ENCODE results near the gene B3GAT2. TPM values are rescaled to one million over a fixed set of nuclear protein-coding genes. Genes with fewer than 3 reads are reported as not detected.

Gene B3GAT2
- total and polyA plus RNA-seq, 2 donors (not counting 1 experiment from before 2014, with no cell fraction given): not detected

DNA sequence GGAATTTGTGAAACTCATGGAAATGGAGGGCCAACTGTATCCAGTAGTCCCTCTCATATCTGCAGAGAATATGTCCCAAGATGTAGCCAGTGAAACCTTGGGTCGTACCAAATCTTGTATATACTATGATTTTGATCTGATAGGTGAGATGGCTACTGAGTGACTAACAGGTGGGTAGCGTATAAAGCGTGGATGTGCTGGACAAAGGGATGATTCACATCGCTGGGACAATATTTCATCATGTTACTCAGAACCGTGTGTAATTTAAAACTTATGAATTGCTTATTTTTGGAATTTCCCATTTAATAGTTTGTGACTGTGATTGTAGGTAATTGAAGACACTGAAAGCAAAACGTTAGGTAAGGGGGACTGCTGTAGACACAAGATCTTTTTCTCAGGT, 145.1 kb downstream of the B3GAT2 start:
- Mint-ChIP-seq H3K27me3 (no peaks in the 10 kb centered on the region), H3K27ac (no peak overlapping the region), H3K4me1 (no peaks in the 10 kb centered on the region), H3K9me3 (ENCODE audit: insufficient read depth) (no peaks in the 10 kb centered on the region), H3K4me3 (no peak overlapping the region)
- Histone ChIP-seq H3K9me3 (ENCODE audit: control extremely low read depth in 1 of 3, control insufficient read depth in 2 of 3, insufficient read depth in 1 of 3, low read length in 2 of 3) (no peaks in the 10 kb centered on the region), H3K4me2 (replicated peaks; ENCODE audit: low read depth, low read length, poor library complexity, severe bottlenecking) (no peak overlapping the region), H3K36me3 (replicated peaks in 1 of 2; ENCODE audit: control extremely low read depth in 1 of 2, control insufficient read depth in 1 of 2, extremely low read depth in 1 of 2, insufficient read depth in 2 of 2, low read length in 1 of 2) (peaks cover 3 to 7% of the 10 kb centered on the region in 2 experiments), H3K9ac (ENCODE audit: low read length) (no peak overlapping the region), H2AFZ (ENCODE audit: insufficient read depth, low read depth, low read length, poor library complexity, severe bottlenecking) (no peak overlapping the region), H3K27ac (ENCODE audit: low read length in 2 of 2) (no peak overlapping the region), H3K4me3 (ENCODE audit: control extremely low read depth in 1 of 5, extremely low read depth in 1 of 5, insufficient read depth in 1 of 5, low read depth in 2 of 5, low read length in 4 of 5) (no peak overlapping the region), H4K20me1 (ENCODE audit: control insufficient read depth, insufficient read depth, low read length, poor library complexity, severe bottlenecking) (no peaks in the 10 kb centered on the region), H3K4me1 (ENCODE audit: control insufficient read depth in 2 of 2, insufficient read depth in 2 of 2, low read length in 2 of 2) (no peaks in the 10 kb centered on the region), H3K27me3 (replicated peaks in 1 of 4; ENCODE audit: control extremely low read depth in 1 of 4, control insufficient read depth in 3 of 4, insufficient read depth in 4 of 4, low read length in 3 of 4) (no peaks in the 10 kb centered on the region), H3K79me2 (ENCODE audit: control insufficient read depth, insufficient read depth, low read length) (no peaks in the 10 kb centered on the region)
- DNase-seq (no peak), ATAC-seq (ENCODE audit: low read depth) (no peak)
- ChIA-PET POLR2A (no interaction called here), CTCF (no interaction called here)
- 98% methylated on average over 6 of the region's 6 CpGs for WGBS (ENCODE audit: insufficient coverage)
- no peak for TF ChIP-seq EZH2 (IDR thresholded peaks at IDR 0.05; ENCODE audit: borderline replicate concordance, insufficient read depth, low read depth, low read length, poor library complexity, severe bottlenecking)
- TF ChIP-seq, protein P1, sequence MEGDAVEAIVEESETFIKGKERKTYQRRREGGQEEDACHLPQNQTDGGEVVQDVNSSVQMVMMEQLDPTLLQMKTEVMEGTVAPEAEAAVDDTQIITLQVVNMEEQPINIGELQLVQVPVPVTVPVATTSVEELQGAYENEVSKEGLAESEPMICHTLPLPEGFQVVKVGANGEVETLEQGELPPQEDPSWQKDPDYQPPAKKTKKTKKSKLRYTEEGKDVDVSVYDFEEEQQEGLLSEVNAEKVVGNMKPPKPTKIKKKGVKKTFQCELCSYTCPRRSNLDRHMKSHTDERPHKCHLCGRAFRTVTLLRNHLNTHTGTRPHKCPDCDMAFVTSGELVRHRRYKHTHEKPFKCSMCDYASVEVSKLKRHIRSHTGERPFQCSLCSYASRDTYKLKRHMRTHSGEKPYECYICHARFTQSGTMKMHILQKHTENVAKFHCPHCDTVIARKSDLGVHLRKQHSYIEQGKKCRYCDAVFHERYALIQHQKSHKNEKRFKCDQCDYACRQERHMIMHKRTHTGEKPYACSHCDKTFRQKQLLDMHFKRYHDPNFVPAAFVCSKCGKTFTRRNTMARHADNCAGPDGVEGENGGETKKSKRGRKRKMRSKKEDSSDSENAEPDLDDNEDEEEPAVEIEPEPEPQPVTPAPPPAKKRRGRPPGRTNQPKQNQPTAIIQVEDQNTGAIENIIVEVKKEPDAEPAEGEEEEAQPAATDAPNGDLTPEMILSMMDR (IDR thresholded peaks at IDR 0.05): no peak
- intact Hi-C loops (cut with micrococcal nuclease): no loop called here

Data from B cell (primary cell).